ENCODE results near the gene DVL2. TPM values are rescaled to one million over a fixed set of nuclear protein-coding genes. Genes with fewer than 3 reads are reported as not detected.

Gene DVL2
- total and polyA plus RNA-seq, 2 of the 13 experiments (the other 11 are each of a cell fraction or from before 2014, with no cell fraction given), result 5.7 to 38.2 TPM

DNA sequence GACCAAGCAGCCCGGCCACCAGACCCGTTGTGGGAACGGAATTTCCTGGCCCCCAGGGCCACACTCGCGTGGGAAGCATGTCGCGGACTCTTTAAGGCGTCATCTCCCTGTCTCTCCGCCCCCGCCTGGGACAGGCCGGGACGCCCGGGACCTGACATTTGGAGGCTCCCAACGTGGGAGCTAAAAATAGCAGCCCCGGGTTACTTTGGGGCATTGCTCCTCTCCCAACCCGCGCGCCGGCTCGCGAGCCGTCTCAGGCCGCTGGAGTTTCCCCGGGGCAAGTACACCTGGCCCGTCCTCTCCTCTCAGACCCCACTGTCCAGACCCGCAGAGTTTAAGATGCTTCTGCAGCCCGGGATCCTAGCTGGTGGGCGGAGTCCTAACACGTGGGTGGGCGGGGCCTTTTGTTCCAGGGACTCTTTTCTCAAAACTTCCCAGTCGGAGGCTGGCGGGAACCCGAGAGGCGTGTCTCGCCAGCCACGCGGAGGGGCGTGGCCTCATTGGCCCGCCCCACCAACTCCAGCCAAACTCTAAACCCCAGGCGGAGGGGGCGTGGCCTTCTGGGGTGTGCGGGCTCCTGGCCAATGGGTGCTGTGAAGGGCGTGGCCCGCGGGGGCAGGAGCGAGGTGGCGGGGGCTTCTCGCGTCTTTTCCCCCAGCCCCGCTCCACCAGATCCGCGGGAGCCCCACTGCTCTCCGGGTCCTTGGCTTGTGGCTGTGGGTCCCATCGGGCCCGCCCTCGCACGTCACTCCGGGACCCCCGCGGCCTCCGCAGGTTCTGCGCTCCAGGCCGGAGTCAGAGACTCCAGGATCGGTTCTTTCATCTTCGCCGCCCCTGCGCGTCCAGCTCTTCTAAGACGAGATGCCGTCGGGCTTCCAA, 47.0 kb upstream of the DVL2 start, which contains the start of gene SLC2A4 (continued):
- TF ChIP-seq, protein P1, sequence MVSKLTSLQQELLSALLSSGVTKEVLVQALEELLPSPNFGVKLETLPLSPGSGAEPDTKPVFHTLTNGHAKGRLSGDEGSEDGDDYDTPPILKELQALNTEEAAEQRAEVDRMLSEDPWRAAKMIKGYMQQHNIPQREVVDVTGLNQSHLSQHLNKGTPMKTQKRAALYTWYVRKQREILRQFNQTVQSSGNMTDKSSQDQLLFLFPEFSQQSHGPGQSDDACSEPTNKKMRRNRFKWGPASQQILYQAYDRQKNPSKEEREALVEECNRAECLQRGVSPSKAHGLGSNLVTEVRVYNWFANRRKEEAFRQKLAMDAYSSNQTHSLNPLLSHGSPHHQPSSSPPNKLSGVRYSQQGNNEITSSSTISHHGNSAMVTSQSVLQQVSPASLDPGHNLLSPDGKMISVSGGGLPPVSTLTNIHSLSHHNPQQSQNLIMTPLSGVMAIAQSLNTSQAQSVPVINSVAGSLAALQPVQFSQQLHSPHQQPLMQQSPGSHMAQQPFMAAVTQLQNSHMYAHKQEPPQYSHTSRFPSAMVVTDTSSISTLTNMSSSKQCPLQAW (CRISPR knock-in tag; IDR thresholded peaks at IDR 0.05), result 0 out of 2 replicates have a peak, but pooled peaks have one; percentile 46
- no peak; the same call in 1 of the 2 replicates for TF ChIP-seq ETV6 (CRISPR knock-in tag; conservative IDR thresholded peaks at IDR 0.05)
- TF ChIP-seq, protein P2, sequence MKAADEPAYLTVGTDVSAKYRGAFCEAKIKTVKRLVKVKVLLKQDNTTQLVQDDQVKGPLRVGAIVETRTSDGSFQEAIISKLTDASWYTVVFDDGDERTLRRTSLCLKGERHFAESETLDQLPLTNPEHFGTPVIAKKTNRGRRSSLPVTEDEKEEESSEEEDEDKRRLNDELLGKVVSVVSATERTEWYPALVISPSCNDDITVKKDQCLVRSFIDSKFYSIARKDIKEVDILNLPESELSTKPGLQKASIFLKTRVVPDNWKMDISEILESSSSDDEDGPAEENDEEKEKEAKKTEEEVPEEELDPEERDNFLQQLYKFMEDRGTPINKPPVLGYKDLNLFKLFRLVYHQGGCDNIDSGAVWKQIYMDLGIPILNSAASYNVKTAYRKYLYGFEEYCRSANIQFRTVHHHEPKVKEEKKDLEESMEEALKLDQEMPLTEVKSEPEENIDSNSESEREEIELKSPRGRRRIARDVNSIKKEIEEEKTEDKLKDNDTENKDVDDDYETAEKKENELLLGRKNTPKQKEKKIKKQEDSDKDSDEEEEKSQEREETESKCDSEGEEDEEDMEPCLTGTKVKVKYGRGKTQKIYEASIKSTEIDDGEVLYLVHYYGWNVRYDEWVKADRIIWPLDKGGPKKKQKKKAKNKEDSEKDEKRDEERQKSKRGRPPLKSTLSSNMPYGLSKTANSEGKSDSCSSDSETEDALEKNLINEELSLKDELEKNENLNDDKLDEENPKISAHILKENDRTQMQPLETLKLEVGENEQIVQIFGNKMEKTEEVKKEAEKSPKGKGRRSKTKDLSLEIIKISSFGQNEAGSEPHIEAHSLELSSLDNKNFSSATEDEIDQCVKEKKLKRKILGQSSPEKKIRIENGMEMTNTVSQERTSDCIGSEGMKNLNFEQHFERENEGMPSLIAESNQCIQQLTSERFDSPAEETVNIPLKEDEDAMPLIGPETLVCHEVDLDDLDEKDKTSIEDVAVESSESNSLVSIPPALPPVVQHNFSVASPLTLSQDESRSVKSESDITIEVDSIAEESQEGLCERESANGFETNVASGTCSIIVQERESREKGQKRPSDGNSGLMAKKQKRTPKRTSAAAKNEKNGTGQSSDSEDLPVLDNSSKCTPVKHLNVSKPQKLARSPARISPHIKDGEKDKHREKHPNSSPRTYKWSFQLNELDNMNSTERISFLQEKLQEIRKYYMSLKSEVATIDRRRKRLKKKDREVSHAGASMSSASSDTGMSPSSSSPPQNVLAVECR (CRISPR knock-in tag; IDR thresholded peaks at IDR 0.05; ENCODE audit: borderline replicate concordance), result peak; percentile 48; the same call in 1 of the 2 replicates
- 0 out of 2 replicates have a peak, but pooled peaks have one; percentile 51 for TF ChIP-seq ZBTB3 (CRISPR knock-in tag; IDR thresholded peaks at IDR 0.05; ENCODE audit: borderline replicate concordance, low read depth)
- TF ChIP-seq SAFB2 (CRISPR knock-in tag; IDR thresholded peaks at IDR 0.05; ENCODE audit: borderline replicate concordance, low read depth), result no peak
- peak; percentile 5; the same call in 1 of the 2 replicates for TF ChIP-seq ZNF468 (CRISPR knock-in tag; IDR thresholded peaks at IDR 0.05)
- TF ChIP-seq ZNF484 (CRISPR knock-in tag; IDR thresholded peaks at IDR 0.05; ENCODE audit: borderline replicate concordance, low read depth), result 0 out of 2 replicates have a peak, but pooled peaks have one; percentile 67
- no peak for TF ChIP-seq ZBTB42 (CRISPR knock-in tag; IDR thresholded peaks at IDR 0.05)
- no peak for TF ChIP-seq ZBTB38 (CRISPR knock-in tag; IDR thresholded peaks at IDR 0.05)
- TF ChIP-seq ZNF256 (CRISPR knock-in tag; conservative IDR thresholded peaks at IDR 0.05), result no peak
- peak; percentile 15; the same call in 1 of the 2 replicates for TF ChIP-seq TAF1 (CRISPR knock-in tag; IDR thresholded peaks at IDR 0.05)
- TF ChIP-seq SRSF9 (IDR thresholded peaks at IDR 0.05; ENCODE audit: borderline replicate concordance, insufficient read depth, low read depth, low read length, poor library complexity, severe bottlenecking), result no peak
- TF ChIP-seq SOX13 (IDR thresholded peaks at IDR 0.05), result 0 out of 2 replicates have a peak, but pooled peaks have one; percentile 7
- TF ChIP-seq SOX13 (CRISPR knock-in tag; conservative IDR thresholded peaks at IDR 0.05 in 1 of 2, IDR thresholded peaks at IDR 0.05 in 1 of 2), result no peak
- TF ChIP-seq, protein P3, sequence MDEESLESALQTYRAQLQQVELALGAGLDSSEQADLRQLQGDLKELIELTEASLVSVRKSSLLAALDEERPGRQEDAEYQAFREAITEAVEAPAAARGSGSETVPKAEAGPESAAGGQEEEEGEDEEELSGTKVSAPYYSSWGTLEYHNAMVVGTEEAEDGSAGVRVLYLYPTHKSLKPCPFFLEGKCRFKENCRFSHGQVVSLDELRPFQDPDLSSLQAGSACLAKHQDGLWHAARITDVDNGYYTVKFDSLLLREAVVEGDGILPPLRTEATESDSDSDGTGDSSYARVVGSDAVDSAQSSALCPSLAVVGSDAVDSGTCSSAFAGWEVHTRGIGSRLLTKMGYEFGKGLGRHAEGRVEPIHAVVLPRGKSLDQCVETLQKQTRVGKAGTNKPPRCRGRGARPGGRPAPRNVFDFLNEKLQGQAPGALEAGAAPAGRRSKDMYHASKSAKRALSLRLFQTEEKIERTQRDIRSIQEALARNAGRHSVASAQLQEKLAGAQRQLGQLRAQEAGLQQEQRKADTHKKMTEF (CRISPR knock-in tag; IDR thresholded peaks at IDR 0.05), result no peak
- TF ChIP-seq YEATS2 (CRISPR knock-in tag; IDR thresholded peaks at IDR 0.05; ENCODE audit: borderline replicate concordance), result 0 out of 2 replicates have a peak, but pooled peaks have one; percentile 6
- TF ChIP-seq BORCS8-MEF2B (CRISPR knock-in tag; IDR thresholded peaks at IDR 0.05), result 0 out of 2 replicates have a peak, but pooled peaks have one; percentile 4
- no peak for TF ChIP-seq ZMYM2 (CRISPR knock-in tag; IDR thresholded peaks at IDR 0.05)
- peak; percentile 67; the same call in 1 of the 2 replicates for TF ChIP-seq ZNF777 (CRISPR knock-in tag; IDR thresholded peaks at IDR 0.05)
- TF ChIP-seq, protein P4, sequence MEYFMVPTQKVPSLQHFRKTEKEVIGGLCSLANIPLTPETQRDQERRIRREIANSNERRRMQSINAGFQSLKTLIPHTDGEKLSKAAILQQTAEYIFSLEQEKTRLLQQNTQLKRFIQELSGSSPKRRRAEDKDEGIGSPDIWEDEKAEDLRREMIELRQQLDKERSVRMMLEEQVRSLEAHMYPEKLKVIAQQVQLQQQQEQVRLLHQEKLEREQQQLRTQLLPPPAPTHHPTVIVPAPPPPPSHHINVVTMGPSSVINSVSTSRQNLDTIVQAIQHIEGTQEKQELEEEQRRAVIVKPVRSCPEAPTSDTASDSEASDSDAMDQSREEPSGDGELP (IDR thresholded peaks at IDR 0.05; ENCODE audit: borderline replicate concordance, low read depth), result 0 out of 2 replicates have a peak, but pooled peaks have one; percentile 8

Measured in HepG2 (cell line).